ENCODE measurements around the gene CYSRT1.
A peak's percentile ranks its signal among the peaks of the same experiment; 100 is the strongest.
"Not testable (repeated sequence)": the region's sequence is repeated elsewhere in the genome, so short reads cannot be mapped to it uniquely, and the experiment has no call there.

The CYSRT1 gene

GRCh38 chr9:137239541-137240200 is 14.7 kb downstream of the CYSRT1 start:
- not testable (repeated sequence) for DNase-seq

GRCh38 chr9:137240318-137240840 is 15.4 kb downstream of the CYSRT1 start:
- DNase-seq = peak; percentile 85

- peak; percentile 100 for DNase-seq
Measured at GRCh38 chr9:137240841-137241489, 16.0 kb downstream of the CYSRT1 start, which contains the start of gene TUBB4B. TSS of gene TUBB4B (plus strand) at chr9:137241287. CDS start at chr9:137241361, 74 bp downstream.

- no peak for DNase-seq
Measured at GRCh38 chr9:137241490-137242268, 16.7 kb downstream of the CYSRT1 start.

- DNase-seq = no peak
Measured at GRCh38 chr9:137242269-137243203, 17.6 kb downstream of the CYSRT1 start.

GRCh38 chr9:137243266-137243625 is 18.3 kb downstream of the CYSRT1 start:
- not testable (repeated sequence) for DNase-seq

GRCh38 chr9:137243626-137244485 is 18.9 kb downstream of the CYSRT1 start:
- DNase-seq = no peak

- no peak for DNase-seq
Measured at GRCh38 chr9:137244486-137245449, 19.8 kb downstream of the CYSRT1 start.

- no peak for DNase-seq
Measured at GRCh38 chr9:137245450-137246421, 20.8 kb downstream of the CYSRT1 start.

GRCh38 chr9:137247135-137247915 is 22.4 kb downstream of the CYSRT1 start:
- DNase-seq = no peak

- no peak for DNase-seq
Measured at GRCh38 chr9:137247916-137248175, 22.9 kb downstream of the CYSRT1 start.

- DNase-seq = no peak
Measured at GRCh38 chr9:137250329-137251193, 25.6 kb downstream of the CYSRT1 start.

GRCh38 chr9:137251194-137251461 is 26.2 kb downstream of the CYSRT1 start, which contains the start of gene STPG3:
TSS of gene STPG3 (plus strand) at chr9:137251286. CDS start at chr9:137251287, 1 bp downstream.
- no peak for DNase-seq

GRCh38 chr9:137251490-137252268 is 26.7 kb downstream of the CYSRT1 start:
- DNase-seq = no peak

GRCh38 chr9:137252555-137253506 is 27.9 kb downstream of the CYSRT1 start:
- DNase-seq = no peak

All from right hindlimb (tissue), 1 donor.